Measurements from ENCODE around the gene SLC5A8.

- TF ChIP-seq CTCF (conservative IDR thresholded peaks at IDR 0.05 in 1 of 2, IDR thresholded peaks at IDR 0.05 in 1 of 2; ENCODE audit: extremely low read depth in 1 of 2, insufficient read depth in 1 of 2, low read depth in 1 of 2, low read length in 2 of 2) (no peak), EZH2 (IDR thresholded peaks at IDR 0.05; ENCODE audit: borderline replicate concordance, low read length) (no peak)
Observed at GRCh38 chr12:101238800-101239329, 28.8 kb upstream of the SLC5A8 start.

All from mammary epithelial cell (primary cell).